ENCODE measurements around the gene MAGI2. TPM values are rescaled to one million over a fixed set of nuclear protein-coding genes. Genes with fewer than 3 reads are reported as not detected.

MAGI2 gene
- total RNA-seq, 1 experiment from 2014 or later: 0.25 TPM

- CTCF ChIA-PET: no interaction called here
- Mint-ChIP-seq H3K4me3 (ENCODE audit: unreplicated experiment) (no peak overlapping the region), H3K36me3 (ENCODE audit: insufficient read depth, unreplicated experiment) (no peaks in the 10 kb centered on the region), H3K4me1 (ENCODE audit: low read depth, unreplicated experiment) (no peaks in the 10 kb centered on the region), H3K27me3 (ENCODE audit: insufficient read depth, unreplicated experiment) (peaks cover 10% of the 10 kb centered on the region), H3K9me3 (ENCODE audit: unreplicated experiment) (no peaks in the 10 kb centered on the region), H3K27ac (ENCODE audit: unreplicated experiment) (no peak overlapping the region)
- no peaks in the 10 kb centered on the region; the same call in 1 of the 2 replicates for H3K27me3 ChIP-seq (replicated peaks; ENCODE audit: control insufficient read depth, insufficient read depth, low read length)
- intact Hi-C loops (cut with micrococcal nuclease; ENCODE audit: unreplicated experiment): no loop called here
- no TSS peak for BruUV-seq (replicated peaks)
- no peak for TF ChIP-seq CTCF (IDR thresholded peaks at IDR 0.05; ENCODE audit: insufficient read depth in 1 of 2, low read depth in 1 of 2, low read length in 1 of 2, severe bottlenecking in 1 of 2, unreplicated experiment in 1 of 2)
- POLR2A ChIA-PET: interaction anchor here (0.5 kb wide), 1 partner anchor 617 kb away, joined by 3 read pairs; no protein-coding TSS in a partner anchor
- H3K9me3 ChIP-seq: no peaks in the 10 kb centered on the region
- DNase-seq: no peak
- H3K4me3 ChIP-seq (ENCODE audit: low read depth, low read length): no peak overlapping the region
- H3K4me1 ChIP-seq: no peaks in the 10 kb centered on the region
- H3K36me3 ChIP-seq (ENCODE audit: control insufficient read depth, insufficient read depth, low read length): no peaks in the 10 kb centered on the region
Observed at GRCh38 chr7:78594156-78594555, 859.3 kb downstream of the MAGI2 start.

GRCh38 chr7:78588393-78588792, 865.1 kb downstream of the MAGI2 start:
- H3K4me3 Mint-ChIP-seq (ENCODE audit: unreplicated experiment): no peak overlapping the region
- no peak overlapping the region for H3K4me3 ChIP-seq (ENCODE audit: low read depth, low read length)
- H3K36me3 Mint-ChIP-seq (ENCODE audit: insufficient read depth, unreplicated experiment): no peaks in the 10 kb centered on the region
- no peaks in the 10 kb centered on the region for H3K9me3 ChIP-seq
- no TSS peak for BruUV-seq (replicated peaks)
- H3K36me3 ChIP-seq (ENCODE audit: control insufficient read depth, insufficient read depth, low read length): no peaks in the 10 kb centered on the region
- CTCF ChIA-PET: no interaction called here
- H3K9me3 Mint-ChIP-seq (ENCODE audit: unreplicated experiment): no peaks in the 10 kb centered on the region
- H3K4me1 Mint-ChIP-seq (ENCODE audit: low read depth, unreplicated experiment): no peaks in the 10 kb centered on the region
- no peak overlapping the region for H3K27ac Mint-ChIP-seq (ENCODE audit: unreplicated experiment)
- H3K27me3 Mint-ChIP-seq (ENCODE audit: insufficient read depth, unreplicated experiment): peaks cover 3% of the 10 kb centered on the region
- H3K4me1 ChIP-seq: no peaks in the 10 kb centered on the region
- H3K27me3 ChIP-seq (replicated peaks; ENCODE audit: control insufficient read depth, insufficient read depth, low read length): no peaks in the 10 kb centered on the region; the same call in 1 of the 2 replicates
- DNase-seq: no peak
- POLR2A ChIA-PET: no interaction called here
- intact Hi-C loops (cut with micrococcal nuclease; ENCODE audit: unreplicated experiment): no loop called here
- no peak for TF ChIP-seq CTCF (IDR thresholded peaks at IDR 0.05; ENCODE audit: insufficient read depth in 1 of 2, low read depth in 1 of 2, low read length in 1 of 2, severe bottlenecking in 1 of 2, unreplicated experiment in 1 of 2)

- no peaks in the 10 kb centered on the region; the same call in 1 of the 2 replicates for H3K27me3 ChIP-seq (replicated peaks; ENCODE audit: control insufficient read depth, insufficient read depth, low read length)
- Mint-ChIP-seq H3K4me3 (ENCODE audit: unreplicated experiment) (no peak overlapping the region), H3K27me3 (ENCODE audit: insufficient read depth, unreplicated experiment) (peaks cover 3% of the 10 kb centered on the region), H3K9me3 (ENCODE audit: unreplicated experiment) (no peaks in the 10 kb centered on the region), H3K27ac (ENCODE audit: unreplicated experiment) (no peak overlapping the region), H3K36me3 (ENCODE audit: insufficient read depth, unreplicated experiment) (no peaks in the 10 kb centered on the region), H3K4me1 (ENCODE audit: low read depth, unreplicated experiment) (no peaks in the 10 kb centered on the region)
- no TSS peak for BruUV-seq (replicated peaks)
- peak; percentile 40 to 55 for TF ChIP-seq CTCF (IDR thresholded peaks at IDR 0.05; ENCODE audit: insufficient read depth in 1 of 2, low read depth in 1 of 2, low read length in 1 of 2, severe bottlenecking in 1 of 2, unreplicated experiment in 1 of 2)
- CTCF ChIA-PET: no interaction called here
- DNase-seq: peak in 1 of 2 experiments; percentile 42
- POLR2A ChIA-PET: no interaction called here
- no peaks in the 10 kb centered on the region for H3K36me3 ChIP-seq (ENCODE audit: control insufficient read depth, insufficient read depth, low read length)
- no peaks in the 10 kb centered on the region for H3K4me1 ChIP-seq
- intact Hi-C loops (cut with micrococcal nuclease; ENCODE audit: unreplicated experiment): loop anchor here (1.0 kb wide), 3 partner anchors 192 to 590 kb away; no protein-coding TSS in a partner anchor
- no peaks in the 10 kb centered on the region for H3K9me3 ChIP-seq
- no peak overlapping the region for H3K4me3 ChIP-seq (ENCODE audit: low read depth, low read length)
Observed at GRCh38 chr7:78587443-78588044, 865.9 kb downstream of the MAGI2 start.
